Nephron progenitor cell (in vitro differentiated cells): Measurements from ENCODE around the gene FEM1C.

Experiments used
- DNase-seq: peaks from one replicate; pipeline ENCODE4 v3.0.0; 2021
- H3K27ac Mint-ChIP-seq: 2 replicates; pipeline ENCODE4 v1.8.0; 2021; ENCODE audit warnings: mild to moderate bottlenecking, moderate library complexity, mixed read lengths
- H3K27me3 Mint-ChIP-seq: 2 replicates; pipeline ENCODE4 v1.8.0; 2021; ENCODE audit warnings: mild to moderate bottlenecking, low read depth, mixed read lengths; ENCODE audit not compliant: poor library complexity
- H3K36me3 Mint-ChIP-seq: 2 replicates; pipeline ENCODE4 v1.8.0; 2021; ENCODE audit warnings: low read depth, mixed read lengths
- H3K4me1 Mint-ChIP-seq: 2 replicates; pipeline ENCODE4 v1.8.0; 2021; ENCODE audit warnings: mixed read lengths
- H3K4me3 Mint-ChIP-seq: 2 replicates; pipeline ENCODE4 v1.8.0; 2021; ENCODE audit warnings: mild to moderate bottlenecking, moderate library complexity, mixed read lengths
- H3K9me3 Mint-ChIP-seq: 2 replicates; pipeline ENCODE4 v1.8.0; 2021; ENCODE audit warnings: mild to moderate bottlenecking, moderate library complexity, mixed read lengths
- TF ChIP-seq, protein P1 (sequence below): fragments of 200-600 bp; sonication (generic); IDR thresholded peaks from 2 replicates; pipeline ENCODE4 v1.5.0; 2021; ENCODE audit warnings: antibody characterized with exemption

The FEM1C gene

DNA sequence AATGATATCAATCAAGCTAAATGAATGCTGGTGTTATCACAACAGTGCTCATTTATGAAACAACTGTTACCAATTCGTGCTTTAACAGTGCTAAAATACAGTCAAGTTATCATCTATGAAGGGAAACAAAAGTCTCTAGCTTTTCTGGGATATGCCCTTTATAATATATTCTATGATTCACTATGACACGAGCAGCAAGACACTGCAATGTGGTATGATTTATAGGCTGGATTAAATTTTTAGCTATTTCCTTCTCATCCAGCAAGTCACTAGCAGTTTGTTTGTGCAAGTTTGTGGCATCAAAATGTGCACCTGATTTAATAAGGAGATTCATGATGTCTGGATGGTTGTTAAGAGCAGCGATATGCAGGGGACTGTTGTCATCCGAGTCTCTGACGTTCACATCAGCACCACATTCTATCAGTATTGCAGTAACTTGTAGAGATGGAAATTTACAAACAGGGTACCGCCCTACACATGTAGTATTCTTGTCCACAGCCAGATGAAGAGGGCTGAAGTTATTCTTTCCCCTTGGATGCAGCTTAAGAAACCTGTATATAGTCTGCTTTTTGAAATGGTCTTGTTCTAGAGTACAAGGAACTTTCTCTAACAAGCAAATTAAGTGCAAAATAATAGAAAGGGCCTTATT lies 20.3 kb downstream of the FEM1C start:
- H3K4me3 Mint-ChIP-seq, result no peak overlapping the region
- H3K27ac Mint-ChIP-seq, result no peak overlapping the region
- peaks cover 14% of the 10 kb centered on the region for H3K4me1 Mint-ChIP-seq
- no peaks in the 10 kb centered on the region for H3K27me3 Mint-ChIP-seq
- peaks cover 37% of the 10 kb centered on the region for H3K36me3 Mint-ChIP-seq
- no peak for DNase-seq
- no peaks in the 10 kb centered on the region for H3K9me3 Mint-ChIP-seq
- TF ChIP-seq, protein P1, sequence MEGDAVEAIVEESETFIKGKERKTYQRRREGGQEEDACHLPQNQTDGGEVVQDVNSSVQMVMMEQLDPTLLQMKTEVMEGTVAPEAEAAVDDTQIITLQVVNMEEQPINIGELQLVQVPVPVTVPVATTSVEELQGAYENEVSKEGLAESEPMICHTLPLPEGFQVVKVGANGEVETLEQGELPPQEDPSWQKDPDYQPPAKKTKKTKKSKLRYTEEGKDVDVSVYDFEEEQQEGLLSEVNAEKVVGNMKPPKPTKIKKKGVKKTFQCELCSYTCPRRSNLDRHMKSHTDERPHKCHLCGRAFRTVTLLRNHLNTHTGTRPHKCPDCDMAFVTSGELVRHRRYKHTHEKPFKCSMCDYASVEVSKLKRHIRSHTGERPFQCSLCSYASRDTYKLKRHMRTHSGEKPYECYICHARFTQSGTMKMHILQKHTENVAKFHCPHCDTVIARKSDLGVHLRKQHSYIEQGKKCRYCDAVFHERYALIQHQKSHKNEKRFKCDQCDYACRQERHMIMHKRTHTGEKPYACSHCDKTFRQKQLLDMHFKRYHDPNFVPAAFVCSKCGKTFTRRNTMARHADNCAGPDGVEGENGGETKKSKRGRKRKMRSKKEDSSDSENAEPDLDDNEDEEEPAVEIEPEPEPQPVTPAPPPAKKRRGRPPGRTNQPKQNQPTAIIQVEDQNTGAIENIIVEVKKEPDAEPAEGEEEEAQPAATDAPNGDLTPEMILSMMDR, result no peak

DNA sequence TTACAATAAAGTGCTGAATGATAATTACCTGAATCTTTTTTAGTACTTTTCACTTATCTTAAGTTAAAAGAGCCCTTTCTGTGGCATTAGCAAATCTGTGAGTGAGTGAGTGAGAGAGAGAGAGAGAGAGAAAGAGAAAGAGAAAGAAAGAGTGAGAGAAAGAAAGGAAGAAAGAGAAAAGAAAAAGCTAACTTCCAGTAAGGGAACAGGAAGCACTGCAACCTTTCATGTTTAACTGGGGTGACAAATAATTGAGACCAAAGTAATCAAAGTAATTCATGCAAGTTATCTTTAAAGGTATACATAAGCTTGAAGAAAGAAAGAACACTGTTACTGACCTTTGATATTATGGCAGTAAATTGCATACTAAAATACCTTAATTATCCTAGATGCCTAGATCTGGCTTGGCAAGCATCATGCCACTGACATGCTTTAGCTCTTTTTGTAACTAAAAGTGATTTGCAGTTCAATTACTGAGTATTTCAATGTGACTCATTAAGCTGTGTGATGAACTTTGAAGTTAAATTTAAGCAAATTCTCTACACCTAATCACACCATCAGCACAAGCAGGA lies 21.7 kb downstream of the FEM1C start:
- Mint-ChIP-seq H3K4me3 (no peak overlapping the region), H3K9me3 (no peaks in the 10 kb centered on the region), H3K27me3 (no peaks in the 10 kb centered on the region), H3K4me1 (peaks cover under 1% of the 10 kb centered on the region), H3K27ac (no peak overlapping the region), H3K36me3 (peaks cover 26% of the 10 kb centered on the region)
- TF ChIP-seq, protein P1, result no peak
- DNase-seq, result no peak

DNA sequence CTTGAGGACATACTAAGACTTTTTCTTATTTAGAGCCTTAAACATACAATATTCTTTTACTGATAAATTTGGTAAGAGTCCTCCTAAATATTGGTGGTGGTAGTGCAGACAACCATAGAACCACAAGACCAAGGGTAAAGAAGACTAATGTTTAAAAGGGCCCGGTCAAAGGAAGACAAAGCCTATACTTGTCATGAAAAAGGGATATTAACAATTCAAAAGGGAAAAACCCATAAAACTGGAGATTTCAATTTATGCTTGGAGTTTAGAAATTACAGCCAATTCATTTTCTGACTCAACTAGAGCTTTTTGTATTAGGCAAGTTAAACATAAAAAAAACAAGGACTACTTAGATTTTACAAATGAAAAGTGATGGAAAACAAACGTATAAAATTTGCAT lies 24.4 kb downstream of the FEM1C start:
- no peaks in the 10 kb centered on the region for H3K27me3 Mint-ChIP-seq
- no peak overlapping the region for H3K4me3 Mint-ChIP-seq
- H3K4me1 Mint-ChIP-seq, result no peaks in the 10 kb centered on the region
- TF ChIP-seq, protein P1, result no peak
- DNase-seq, result no peak
- H3K27ac Mint-ChIP-seq, result no peak overlapping the region
- no peaks in the 10 kb centered on the region for H3K9me3 Mint-ChIP-seq
- H3K36me3 Mint-ChIP-seq, result peaks cover 21% of the 10 kb centered on the region

DNA sequence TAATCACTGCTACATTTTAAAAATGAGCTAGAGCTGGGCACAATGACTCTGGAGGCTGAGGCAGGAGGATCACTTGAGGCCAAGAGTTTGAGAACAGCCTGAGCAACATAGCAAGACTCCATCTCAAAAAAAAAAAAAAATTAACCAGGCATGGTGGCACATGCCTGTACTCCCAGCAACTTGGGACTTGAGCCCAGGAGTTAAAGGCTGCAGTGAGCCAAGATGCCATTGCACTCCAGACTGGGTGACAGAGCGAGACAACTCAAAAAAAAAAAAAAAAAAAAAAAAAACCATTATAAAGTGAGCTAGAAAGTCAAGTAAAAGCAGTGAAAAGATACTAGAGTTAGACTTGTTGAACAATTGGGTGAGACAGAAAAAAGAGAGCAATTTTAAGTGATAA lies 28.2 kb downstream of the FEM1C start:
- TF ChIP-seq, protein P1, result no peak
- Mint-ChIP-seq H3K4me1 (no peaks in the 10 kb centered on the region), H3K27me3 (peaks cover 2% of the 10 kb centered on the region), H3K36me3 (peaks cover 10% of the 10 kb centered on the region), H3K9me3 (no peaks in the 10 kb centered on the region), H3K27ac (no peak overlapping the region), H3K4me3 (no peak overlapping the region)
- no peak for DNase-seq

DNA sequence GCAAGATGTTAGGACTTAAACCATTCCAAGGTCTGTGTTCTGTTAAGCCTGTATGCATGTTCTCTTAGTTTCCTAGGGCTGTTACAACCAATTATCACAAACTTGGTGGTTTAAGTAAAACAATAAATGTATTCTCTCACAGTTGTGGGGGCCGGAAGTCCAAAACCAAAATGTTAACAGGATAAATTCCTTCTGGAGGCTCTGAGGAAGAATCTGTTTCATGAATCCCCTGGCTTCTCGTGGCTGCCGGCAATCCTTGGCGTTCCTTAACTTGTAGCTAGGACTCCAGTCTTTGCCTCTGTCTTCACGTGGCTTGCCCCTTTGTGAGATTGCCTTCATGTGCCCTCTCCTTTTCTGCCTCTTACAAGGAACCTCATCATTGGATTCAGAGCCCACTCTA lies 30.4 kb downstream of the FEM1C start:
- Mint-ChIP-seq H3K4me1 (no peaks in the 10 kb centered on the region), H3K27me3 (peaks cover 2% of the 10 kb centered on the region), H3K4me3 (no peak overlapping the region), H3K9me3 (no peaks in the 10 kb centered on the region), H3K27ac (no peak overlapping the region), H3K36me3 (no peaks in the 10 kb centered on the region)
- DNase-seq, result no peak
- TF ChIP-seq, protein P1, result no peak

DNA sequence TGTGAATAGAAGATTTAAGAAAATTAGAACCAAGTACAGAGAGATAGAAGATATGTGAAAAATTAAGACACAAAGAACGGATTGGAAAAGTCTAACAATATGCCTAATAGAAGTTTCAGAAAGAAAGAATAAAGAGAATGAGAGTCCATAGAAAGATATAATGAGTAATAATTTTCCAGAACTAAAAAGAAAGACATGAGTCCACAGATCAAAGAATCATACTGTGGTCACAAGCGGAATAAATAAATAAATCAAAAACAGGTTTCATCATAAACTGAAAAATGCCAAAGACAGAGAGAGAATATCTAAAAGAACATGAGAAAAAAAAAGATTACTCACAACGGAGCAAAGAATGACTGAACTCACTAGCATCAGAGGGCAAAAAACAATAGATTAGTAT lies 32.9 kb downstream of the FEM1C start:
- H3K27ac Mint-ChIP-seq, result no peak overlapping the region
- TF ChIP-seq, protein P1, result no peak
- H3K36me3 Mint-ChIP-seq, result no peaks in the 10 kb centered on the region

More for the DNA sequence above, 32.9 kb downstream of the FEM1C start:
- no peak for DNase-seq
- H3K4me3 Mint-ChIP-seq, result no peak overlapping the region
- no peaks in the 10 kb centered on the region for H3K9me3 Mint-ChIP-seq
- H3K27me3 Mint-ChIP-seq, result peaks cover 2% of the 10 kb centered on the region
- H3K4me1 Mint-ChIP-seq, result no peaks in the 10 kb centered on the region
